Measurements from ENCODE around the gene KIRREL1. TPM values are rescaled to one million over a fixed set of nuclear protein-coding genes. Genes with fewer than 3 reads are reported as not detected.

Gene KIRREL1
- total RNA-seq, 1 experiment from 2014 or later = 30.7 TPM

DNA sequence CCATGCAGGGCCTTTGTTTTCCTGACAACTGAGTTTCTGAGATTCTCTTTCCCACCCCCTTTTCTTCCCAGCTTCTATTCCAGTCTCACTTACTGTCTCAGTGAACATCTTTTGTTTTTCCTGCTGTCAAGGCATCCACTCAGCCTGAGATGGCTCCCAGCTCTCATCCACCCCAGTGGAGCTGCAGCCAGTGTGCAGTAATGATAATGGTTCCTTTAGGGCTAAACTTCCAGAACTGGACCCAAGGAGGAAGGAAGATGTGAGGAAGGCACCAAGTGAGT, 44.4 kb upstream of the KIRREL1 start:
- H4K20me1 ChIP-seq (ENCODE audit: insufficient read depth) = no peaks in the 10 kb centered on the region
- BruUV-seq (replicated peaks) = no TSS peak
- H3F3A ChIP-seq (ENCODE audit: insufficient read depth, low read depth) = no peaks in the 10 kb centered on the region
- H3K27me3 ChIP-seq (ENCODE audit: insufficient read depth, low read depth) = peaks cover 75% of the 10 kb centered on the region
- no peak overlapping the region for H2AFZ ChIP-seq
- H3K4me3 ChIP-seq = no peak overlapping the region
- H3K79me2 ChIP-seq (ENCODE audit: low read depth) = no peaks in the 10 kb centered on the region
- intact Hi-C loops (cut with micrococcal nuclease; ENCODE audit: unreplicated experiment) = no loop called here
- no peaks in the 10 kb centered on the region for H3K9me2 ChIP-seq (ENCODE audit: insufficient read depth)
- H3K36me3 ChIP-seq (ENCODE audit: low read depth) = no peaks in the 10 kb centered on the region
- ChIA-PET CTCF (no interaction called here), POLR2A (ENCODE audit: unreplicated experiment) (no interaction called here)
- no peak for DNase-seq
- no peak overlapping the region for H3K4me2 ChIP-seq
- H3K27ac ChIP-seq = no peak overlapping the region
- no peaks in the 10 kb centered on the region for H3K4me1 ChIP-seq (replicated peaks; ENCODE audit: insufficient read depth)
- no peaks in the 10 kb centered on the region for H3K9me3 ChIP-seq (ENCODE audit: insufficient read depth, low read depth)
- TF ChIP-seq EZH2 (IDR thresholded peaks at IDR 0.05; ENCODE audit: low read depth) = no peak

DNA sequence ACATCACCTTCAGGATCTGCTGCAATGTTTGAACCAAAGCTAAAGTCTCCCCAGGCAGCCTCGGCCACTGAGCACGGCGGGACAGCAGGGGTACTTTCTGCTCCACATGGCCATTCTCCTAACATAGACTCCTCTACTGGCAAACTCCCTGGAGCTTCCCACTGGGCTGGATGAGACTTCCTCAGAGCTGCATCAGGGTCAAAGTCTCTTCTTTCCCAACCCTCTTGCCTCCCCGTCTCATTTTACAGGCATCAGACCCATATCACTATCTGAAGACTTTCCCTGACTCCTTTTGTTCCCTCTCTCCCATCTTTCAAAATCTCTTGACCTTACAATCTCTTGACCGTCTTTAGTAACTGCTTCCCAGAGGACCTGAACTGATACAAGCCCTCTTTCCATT, 42.2 kb upstream of the KIRREL1 start:
- no peak for DNase-seq
- CTCF ChIA-PET = no interaction called here
- H3K9me3 ChIP-seq (ENCODE audit: insufficient read depth, low read depth) = no peaks in the 10 kb centered on the region
- H3K79me2 ChIP-seq (ENCODE audit: low read depth) = no peaks in the 10 kb centered on the region
- no TSS peak for BruUV-seq (replicated peaks)
- H3K27me3 ChIP-seq (ENCODE audit: insufficient read depth, low read depth) = peaks cover 66% of the 10 kb centered on the region
- no peaks in the 10 kb centered on the region for H4K20me1 ChIP-seq (ENCODE audit: insufficient read depth)
- H3K36me3 ChIP-seq (ENCODE audit: low read depth) = no peaks in the 10 kb centered on the region
- POLR2A ChIA-PET (ENCODE audit: unreplicated experiment) = no interaction called here
- no peak overlapping the region for H3K27ac ChIP-seq
- no peak overlapping the region for H3K4me2 ChIP-seq
- H3K4me1 ChIP-seq (replicated peaks; ENCODE audit: insufficient read depth) = no peaks in the 10 kb centered on the region
- H2AFZ ChIP-seq = no peak overlapping the region
- H3K4me3 ChIP-seq = no peak overlapping the region
- TF ChIP-seq EZH2 (IDR thresholded peaks at IDR 0.05; ENCODE audit: low read depth) (no peak), CTCF (conservative IDR thresholded peaks at IDR 0.05) (no peak)
- intact Hi-C loops (cut with micrococcal nuclease; ENCODE audit: unreplicated experiment) = no loop called here
- H3F3A ChIP-seq (ENCODE audit: insufficient read depth, low read depth) = no peaks in the 10 kb centered on the region
- no peaks in the 10 kb centered on the region for H3K9me2 ChIP-seq (ENCODE audit: insufficient read depth)

DNA sequence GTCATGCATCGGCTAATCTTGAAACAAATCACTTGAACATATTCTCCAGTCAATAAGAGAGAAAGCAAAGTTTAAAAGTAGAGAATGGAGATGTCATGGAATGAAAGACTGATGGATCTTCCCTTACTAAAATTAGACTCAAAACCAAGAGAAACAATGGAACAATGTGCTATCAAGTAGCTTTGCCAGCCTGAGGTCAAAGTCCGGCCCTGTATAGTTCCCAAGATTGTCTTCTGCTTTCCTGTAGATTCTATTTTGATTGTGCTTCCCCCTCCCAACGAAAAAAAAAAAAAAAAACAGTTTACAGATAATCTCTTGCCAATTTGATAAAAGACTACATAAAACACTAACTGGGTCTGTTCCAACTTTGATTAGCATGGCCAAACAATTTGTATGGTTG, 40.8 kb upstream of the KIRREL1 start:
- no peaks in the 10 kb centered on the region for H3K9me2 ChIP-seq (ENCODE audit: insufficient read depth)
- no peak overlapping the region for H3K4me3 ChIP-seq
- TF ChIP-seq CTCF (conservative IDR thresholded peaks at IDR 0.05) = no peak
- no peak for TF ChIP-seq EZH2 (IDR thresholded peaks at IDR 0.05; ENCODE audit: low read depth)
- H3K27me3 ChIP-seq (ENCODE audit: insufficient read depth, low read depth) = peaks cover 67% of the 10 kb centered on the region
- H2AFZ ChIP-seq = no peak overlapping the region
- no peaks in the 10 kb centered on the region for H3F3A ChIP-seq (ENCODE audit: insufficient read depth, low read depth)
- H3K27ac ChIP-seq = no peak overlapping the region
- ChIA-PET CTCF (interaction anchor here (0.6 kb wide), 1 partner anchor 8 kb away, joined by 4 read pairs; no protein-coding TSS in a partner anchor), POLR2A (ENCODE audit: unreplicated experiment) (no interaction called here)
- intact Hi-C loops (cut with micrococcal nuclease; ENCODE audit: unreplicated experiment) = no loop called here
- H3K4me2 ChIP-seq = no peak overlapping the region
- H3K4me1 ChIP-seq (replicated peaks; ENCODE audit: insufficient read depth) = no peaks in the 10 kb centered on the region
- H3K36me3 ChIP-seq (ENCODE audit: low read depth) = no peaks in the 10 kb centered on the region
- no peaks in the 10 kb centered on the region for H4K20me1 ChIP-seq (ENCODE audit: insufficient read depth)
- H3K79me2 ChIP-seq (ENCODE audit: low read depth) = no peaks in the 10 kb centered on the region
- H3K9me3 ChIP-seq (ENCODE audit: insufficient read depth, low read depth) = no peaks in the 10 kb centered on the region
- BruUV-seq (replicated peaks) = no TSS peak
- DNase-seq = no peak

DNA sequence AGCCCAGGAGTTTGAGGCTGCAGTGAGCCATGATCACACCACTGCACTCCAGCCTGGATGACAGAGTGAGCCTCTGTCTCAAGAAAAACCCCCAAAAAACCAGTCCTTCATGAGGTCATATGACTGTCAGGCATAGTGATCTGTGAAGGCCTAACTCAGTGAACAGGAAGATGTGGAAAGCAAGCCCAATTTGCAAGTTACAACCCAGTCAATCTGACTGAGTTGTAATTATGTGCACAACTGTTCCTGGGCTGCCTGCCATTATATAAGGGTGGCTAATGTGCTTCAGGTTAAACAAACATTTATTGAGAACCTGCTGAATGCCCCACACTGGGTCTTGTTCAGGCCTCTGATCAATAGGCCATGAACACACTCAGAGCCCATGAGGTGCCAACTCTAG, 38.2 kb upstream of the KIRREL1 start:
- intact Hi-C loops (cut with micrococcal nuclease; ENCODE audit: unreplicated experiment) = no loop called here
- TF ChIP-seq CTCF (conservative IDR thresholded peaks at IDR 0.05) = no peak
- no peak for TF ChIP-seq EZH2 (IDR thresholded peaks at IDR 0.05; ENCODE audit: low read depth)

More for the DNA sequence above, 38.2 kb upstream of the KIRREL1 start:
- H3K4me1 ChIP-seq (replicated peaks; ENCODE audit: insufficient read depth) = no peaks in the 10 kb centered on the region
- no peaks in the 10 kb centered on the region for H3K9me3 ChIP-seq (ENCODE audit: insufficient read depth, low read depth)
- no peaks in the 10 kb centered on the region for H3K9me2 ChIP-seq (ENCODE audit: insufficient read depth)
- DNase-seq = no peak
- H3K36me3 ChIP-seq (ENCODE audit: low read depth) = no peaks in the 10 kb centered on the region
- no peak overlapping the region for H3K27ac ChIP-seq
- no peaks in the 10 kb centered on the region for H3F3A ChIP-seq (ENCODE audit: insufficient read depth, low read depth)
- POLR2A ChIA-PET (ENCODE audit: unreplicated experiment) = no interaction called here
- CTCF ChIA-PET = no interaction called here
- BruUV-seq (replicated peaks) = no TSS peak
- no peaks in the 10 kb centered on the region for H3K79me2 ChIP-seq (ENCODE audit: low read depth)
- H2AFZ ChIP-seq = no peak overlapping the region
- H3K27me3 ChIP-seq (ENCODE audit: insufficient read depth, low read depth) = peaks cover 71% of the 10 kb centered on the region
- H3K4me3 ChIP-seq = no peak overlapping the region
- H4K20me1 ChIP-seq (ENCODE audit: insufficient read depth) = no peaks in the 10 kb centered on the region
- no peak overlapping the region for H3K4me2 ChIP-seq

Measured in PC-9 (cell line).